Activated CD4-positive, alpha-beta T cell treated with anti-CD3 and anti-CD28 coated beads for 4 hours (primary cell): ENCODE results near the gene NPRL2.
"Not testable (repeated sequence)": the region's sequence is repeated elsewhere in the genome, so short reads cannot be mapped to it uniquely, and the experiment has no call there.

ENCODE experiments used
- DNase-seq, 2 donors: peaks; one replicate each; pipeline ENCODE4 v3.0.0-alpha.2; 2020

Gene NPRL2

DNA sequence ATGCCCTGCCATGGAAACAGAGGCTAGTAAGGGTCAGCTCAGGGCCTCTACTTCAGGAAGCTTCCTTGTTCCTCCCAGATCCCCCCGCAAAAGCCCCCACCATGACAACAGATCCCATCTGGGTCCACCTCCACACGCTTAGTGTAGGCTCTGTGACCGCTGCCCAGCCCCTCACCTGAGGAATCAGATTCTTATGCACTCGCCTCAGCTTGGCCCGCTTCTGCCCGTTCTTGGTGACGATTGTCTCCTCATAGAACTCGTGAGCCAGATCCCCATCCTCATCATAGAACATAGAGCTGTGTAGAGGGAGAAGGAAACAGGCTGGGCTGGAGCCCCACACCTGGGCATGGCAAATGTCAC is 24.4 kb downstream of the NPRL2 start:
- DNase-seq = peak in 1 of 2 donors; percentile 1

DNA sequence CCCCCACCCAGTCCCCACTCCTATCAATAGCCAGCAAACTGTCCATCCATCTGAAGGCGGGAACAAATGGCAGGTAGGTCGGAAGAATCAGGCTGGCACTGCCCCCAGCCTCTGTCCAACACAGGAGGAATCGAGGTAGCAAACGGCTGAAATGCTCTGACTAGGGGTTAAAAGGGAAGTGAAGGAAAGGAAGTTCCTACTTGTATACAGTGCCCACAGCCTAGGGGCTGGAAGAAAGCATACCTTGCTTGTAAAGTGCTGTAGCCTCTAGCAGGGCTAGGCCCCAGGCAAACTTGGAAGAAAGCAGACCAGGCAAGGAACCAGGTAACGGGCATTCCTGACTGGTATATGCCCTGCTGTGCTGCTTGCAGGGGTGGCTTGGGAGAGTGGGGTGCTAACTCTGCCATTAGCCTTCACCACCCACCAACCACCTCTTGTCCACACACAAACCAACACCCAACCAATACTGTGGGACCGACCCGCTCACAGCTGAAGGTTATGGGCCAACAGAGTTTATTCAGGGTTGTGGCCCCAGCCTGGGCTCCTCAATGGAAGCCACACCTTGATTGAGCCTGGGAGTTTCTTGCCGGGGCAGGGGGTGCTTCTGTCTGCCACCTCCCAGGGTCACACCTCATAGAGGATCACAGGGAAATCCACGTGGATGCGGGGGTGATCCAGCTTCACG is 24.9 kb downstream of the NPRL2 start:
- DNase-seq = peak in 1 of 2 donors; percentile 1

DNA sequence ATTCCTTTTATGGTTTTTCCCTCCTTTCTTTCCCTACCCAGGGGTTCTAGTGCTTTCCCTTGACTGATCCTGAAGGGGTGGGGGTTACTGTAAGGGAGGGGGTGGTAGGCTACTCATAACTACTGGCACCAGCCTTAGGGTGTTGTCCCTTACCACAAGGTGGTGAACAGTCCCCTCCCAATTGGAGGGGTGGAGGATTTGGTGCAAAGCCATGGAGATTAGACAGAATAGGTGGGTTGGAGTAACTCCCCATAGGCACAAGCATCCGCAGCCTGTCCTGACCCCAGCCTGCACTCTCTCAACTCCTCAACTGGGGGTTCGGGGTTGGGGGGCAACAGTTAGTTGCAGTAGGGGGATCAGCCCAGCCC is 25.5 kb downstream of the NPRL2 start:
- DNase-seq = no peak

DNA sequence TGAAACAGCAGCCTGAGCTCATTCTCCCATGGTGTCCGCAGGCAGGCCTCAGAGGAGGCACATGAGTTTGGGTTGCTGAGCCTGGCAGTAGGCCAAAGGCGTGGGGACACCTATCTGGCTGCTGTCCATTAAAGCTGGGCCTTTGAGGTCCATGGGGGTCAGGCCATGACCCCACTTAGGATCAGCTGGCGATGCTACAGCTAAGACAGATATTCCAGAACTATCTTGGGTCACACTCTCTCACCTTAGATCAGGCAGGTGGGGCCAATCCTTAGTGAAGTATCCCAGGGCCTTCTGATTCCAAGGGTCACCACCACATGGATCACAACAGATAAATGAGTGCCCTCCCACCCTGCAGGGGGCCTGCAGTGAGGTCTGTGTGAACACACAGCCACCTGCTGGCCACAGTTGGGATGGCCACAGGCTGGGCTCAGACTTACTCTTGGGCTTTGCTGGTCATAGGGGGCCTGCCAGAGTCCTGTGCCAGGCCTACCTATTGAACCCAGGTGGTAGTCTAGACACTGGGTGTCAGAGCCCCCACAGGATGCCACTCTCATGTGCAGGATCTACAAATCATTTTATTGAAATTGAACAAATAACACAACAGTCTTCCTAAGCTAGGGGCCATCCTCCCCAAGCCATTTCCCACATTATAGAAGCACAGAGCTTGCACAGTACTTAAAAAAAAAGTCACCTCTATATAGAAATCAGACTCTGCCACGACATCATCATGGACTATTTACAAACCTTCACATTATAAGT is 26.0 kb downstream of the NPRL2 start:
- DNase-seq = peak; percentile 55 to 59

DNA sequence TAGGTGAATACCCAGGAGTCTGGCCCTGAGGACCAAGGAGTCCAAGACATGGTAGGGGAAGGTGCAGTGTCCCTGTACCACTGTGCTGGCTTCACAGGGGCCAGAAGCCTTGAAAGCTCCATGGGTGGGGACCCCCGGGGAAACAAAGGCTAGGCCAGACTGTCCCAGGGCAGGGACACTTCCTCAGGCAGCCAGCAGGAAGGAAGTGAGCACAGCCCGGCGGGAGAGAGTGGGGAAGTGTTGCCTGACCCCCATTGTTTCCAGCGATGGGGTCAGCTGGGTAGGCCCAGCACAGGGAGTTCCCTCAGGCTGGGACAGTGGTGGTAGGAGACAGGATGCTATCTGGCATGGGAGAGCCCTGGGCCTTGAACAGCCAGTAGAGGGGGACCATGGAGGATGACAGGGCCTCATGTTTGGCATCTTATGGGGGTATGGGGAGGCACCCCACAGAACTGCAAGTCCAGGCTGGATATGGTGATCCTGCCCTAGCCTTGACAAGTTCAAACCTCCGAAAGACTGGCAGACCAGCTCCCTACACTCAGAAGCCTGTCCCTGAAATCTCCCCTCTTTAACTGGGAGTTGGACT is 26.9 kb downstream of the NPRL2 start:
- DNase-seq = no peak

DNA sequence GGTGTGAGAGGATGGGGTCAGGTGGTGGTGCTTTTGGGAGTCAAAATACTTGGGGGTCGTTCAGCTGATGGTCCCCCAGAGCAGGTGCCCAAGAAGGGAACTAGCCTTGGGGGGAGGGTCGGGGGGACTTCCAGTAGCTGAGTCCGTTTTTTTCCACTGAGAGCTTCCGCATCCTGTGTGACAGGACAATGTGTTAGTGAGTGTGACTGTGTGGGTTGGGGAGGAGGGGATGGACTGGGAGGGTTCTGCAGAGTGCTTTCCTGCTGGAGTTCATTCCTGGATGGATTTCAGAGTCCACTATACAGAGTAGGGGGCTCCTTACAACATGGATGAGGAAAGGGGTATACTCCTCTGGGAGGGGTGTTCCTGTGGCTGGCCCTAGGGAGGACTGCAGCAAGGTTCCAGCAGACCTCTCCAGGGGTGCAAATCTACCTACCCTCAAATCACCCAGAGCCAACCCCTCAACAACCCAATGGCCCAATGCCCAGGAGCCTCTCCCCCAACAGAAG is 27.4 kb downstream of the NPRL2 start:
- peak in 1 of 2 donors; percentile 1 for DNase-seq

DNA sequence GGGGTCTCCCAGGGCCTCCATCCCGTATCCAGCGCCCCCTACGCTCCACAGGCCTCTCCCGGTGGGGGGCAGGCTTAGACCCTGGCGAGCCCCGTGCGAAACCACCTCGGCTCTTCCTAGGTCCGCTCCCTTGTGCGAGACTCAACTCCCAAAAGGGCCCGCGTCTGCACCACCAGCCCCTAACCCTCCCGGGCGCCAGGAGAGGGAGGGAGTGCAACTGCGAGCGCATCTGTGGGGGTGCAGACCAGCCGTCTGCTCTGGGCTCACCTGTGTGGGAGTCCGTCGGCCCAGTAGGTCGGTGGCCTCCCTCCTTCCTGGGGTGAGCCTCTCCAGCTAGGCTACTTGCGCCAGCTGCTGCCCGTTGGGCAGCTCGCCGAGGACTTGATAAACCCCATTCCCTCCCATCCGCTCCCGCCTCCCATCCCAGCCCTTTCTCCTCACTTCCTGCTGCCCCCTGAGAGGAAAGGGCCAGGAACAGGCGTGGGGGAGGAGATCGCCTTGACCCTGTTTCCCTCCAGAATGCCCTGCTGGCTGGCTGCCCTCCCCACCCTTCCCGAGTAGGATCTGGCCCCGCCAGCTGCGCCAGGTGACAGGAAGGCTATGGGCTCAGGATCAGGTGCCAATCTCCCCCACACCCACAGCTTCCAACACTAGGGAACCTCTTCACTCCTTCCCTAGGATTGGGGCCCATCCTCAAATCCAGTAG is 28.0 kb downstream of the NPRL2 start, which contains the start of gene HYAL2:
TSS of gene HYAL2 (minus strand) at position 360 of the 706 bp plus-strand sequence. CDS start 2,256 bp downstream, outside the sequence.
- peak in 1 of 2 donors; percentile 2 for DNase-seq

DNA sequence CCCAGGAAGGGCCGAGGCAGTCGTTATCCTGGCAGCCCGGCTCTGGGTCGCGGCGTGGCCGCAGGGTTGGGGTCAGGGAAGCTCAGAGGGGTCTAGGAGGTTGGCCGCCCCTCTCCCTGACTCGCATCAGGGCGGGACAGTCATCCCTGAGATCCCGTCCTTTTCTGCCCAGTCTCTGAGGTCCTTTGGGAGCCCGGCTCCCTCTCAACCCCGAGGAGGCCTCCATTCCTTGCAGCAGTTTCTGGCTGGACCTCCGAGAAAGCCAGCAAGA is 28.5 kb downstream of the NPRL2 start:
- no peak for DNase-seq

DNA sequence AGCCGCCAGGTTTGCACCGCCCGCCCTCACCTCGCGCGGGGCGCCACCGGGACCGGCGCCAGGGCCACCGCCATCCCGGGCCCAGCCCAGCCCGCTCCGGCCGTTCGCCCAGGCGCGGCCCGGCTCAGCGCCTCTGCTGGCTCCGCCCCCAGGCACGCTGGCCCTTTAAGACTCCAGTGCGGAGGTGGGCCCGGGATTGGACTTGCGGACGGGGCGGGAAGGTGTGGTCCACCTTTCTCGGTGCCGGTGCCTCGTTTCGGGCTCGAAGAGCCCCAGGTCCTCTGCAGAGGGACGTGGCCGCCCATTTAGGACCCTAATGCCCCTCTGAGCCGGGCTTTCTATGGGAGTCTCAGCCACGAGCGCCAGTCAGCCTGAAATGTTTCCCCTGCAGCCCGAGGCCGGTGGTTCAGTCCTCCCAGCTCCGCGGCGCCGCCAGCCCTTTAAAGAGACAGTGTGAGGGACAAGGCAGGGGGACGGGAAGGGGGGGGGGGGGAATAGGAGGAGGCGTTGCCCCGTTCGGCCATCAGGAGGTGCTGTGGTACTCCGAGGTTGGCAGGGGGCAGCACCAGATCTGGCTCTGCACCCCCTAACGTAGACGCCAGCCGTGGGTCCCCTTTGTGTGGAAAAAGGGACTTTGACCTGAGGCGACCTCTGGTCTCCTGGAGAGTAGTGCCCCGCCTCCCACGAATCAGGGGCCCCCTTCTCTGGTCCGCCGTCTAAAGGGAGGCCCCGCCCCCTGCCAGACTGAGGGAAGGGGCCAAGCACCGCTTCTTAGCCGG is 29.1 kb downstream of the NPRL2 start:
- DNase-seq = peak; percentile 82 to 85

DNA sequence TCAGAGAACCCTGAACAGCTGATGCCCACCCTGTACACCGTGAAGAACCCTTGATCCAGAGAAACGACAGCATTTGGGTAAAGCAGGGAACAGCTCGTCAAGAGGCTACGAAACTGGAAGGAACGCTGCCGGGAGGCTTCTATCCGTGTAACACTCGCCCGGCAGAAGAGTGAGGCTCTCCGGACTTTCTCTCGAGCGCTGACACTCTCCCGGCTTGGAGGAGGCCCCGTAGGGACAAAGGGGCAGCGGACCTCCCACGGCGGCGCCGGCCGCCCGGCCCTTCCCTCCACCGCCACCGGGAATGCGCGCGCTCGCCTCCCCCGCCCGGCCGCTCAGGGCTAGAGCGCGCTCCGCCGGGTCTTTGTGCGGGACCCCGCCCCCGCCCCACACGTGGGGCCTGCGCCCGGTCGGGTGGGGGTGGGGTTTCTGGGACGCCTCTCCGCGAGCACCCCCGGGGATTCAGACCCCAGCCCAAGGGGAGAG is 29.7 kb downstream of the NPRL2 start:
- DNase-seq = peak; percentile 65 to 75

DNA sequence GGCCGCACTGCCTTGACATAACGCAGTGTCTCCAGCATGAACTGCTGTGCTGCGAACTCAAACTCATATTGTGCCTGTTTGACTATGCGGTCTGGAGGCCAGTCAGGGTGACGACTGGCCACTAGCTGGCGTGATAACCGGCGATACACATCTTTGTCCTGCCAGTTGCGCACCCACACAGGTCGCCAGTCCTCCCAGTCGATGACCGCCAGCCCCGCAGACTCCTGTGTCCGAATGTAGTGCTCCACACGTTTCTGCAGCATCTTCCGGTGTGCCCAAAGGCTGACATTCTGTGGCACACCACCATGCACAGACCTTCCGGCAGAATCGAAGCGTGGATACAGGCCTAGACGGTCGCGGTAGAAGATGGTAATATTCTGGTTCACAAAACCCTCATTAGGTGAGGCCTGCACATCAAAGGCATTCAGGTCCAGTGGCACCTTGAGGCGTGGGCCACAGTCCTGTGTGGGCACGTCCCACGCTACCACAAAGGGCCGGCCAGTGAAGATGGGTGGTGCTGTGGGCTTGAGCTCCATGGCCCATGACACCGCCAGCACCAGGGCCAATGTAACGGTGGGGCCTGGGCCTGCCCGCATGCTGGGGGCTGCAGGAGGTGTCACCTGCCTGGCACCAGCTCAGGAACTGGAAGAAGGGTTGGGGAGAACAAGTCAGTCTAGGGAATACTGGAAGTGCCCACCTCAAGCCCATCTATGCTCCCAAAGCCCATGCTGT is 30.5 kb downstream of the NPRL2 start:
- peak in 1 of 2 donors; percentile 3 for DNase-seq

DNA sequence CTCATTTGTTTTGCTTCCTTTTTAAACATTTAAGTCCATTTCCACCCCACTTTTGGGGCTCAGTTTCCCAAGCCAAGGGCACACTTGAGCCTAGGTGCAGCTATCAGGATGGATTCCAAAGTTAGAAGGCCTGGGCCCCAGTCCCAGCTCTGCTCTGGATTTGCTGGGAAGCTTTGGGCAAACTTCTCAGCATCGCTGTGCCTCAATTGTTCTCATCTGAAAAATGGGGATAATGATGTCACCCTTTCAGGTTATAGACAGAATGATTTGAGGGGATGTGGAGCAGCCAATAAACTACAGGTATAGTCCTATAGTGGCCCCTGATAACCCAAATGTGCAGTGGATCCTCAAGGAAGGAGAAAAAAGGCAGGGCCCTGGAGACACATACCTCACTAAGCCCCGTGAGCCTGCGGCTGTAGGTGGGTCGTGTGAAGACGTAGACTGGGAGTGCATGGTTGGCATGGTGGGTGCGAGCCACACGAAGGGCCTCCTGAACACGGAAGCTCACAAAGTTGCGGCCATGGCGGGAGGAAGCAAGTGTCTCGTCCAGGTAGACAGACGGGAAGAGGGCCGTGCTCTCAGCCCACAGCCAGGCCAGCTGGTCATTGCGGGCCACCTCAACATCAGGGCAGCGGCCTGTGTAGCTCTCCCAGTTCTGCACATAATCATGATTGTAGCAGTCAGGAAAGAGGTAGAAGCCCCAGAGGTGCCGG is 31.2 kb downstream of the NPRL2 start:
- no peak for DNase-seq

DNA sequence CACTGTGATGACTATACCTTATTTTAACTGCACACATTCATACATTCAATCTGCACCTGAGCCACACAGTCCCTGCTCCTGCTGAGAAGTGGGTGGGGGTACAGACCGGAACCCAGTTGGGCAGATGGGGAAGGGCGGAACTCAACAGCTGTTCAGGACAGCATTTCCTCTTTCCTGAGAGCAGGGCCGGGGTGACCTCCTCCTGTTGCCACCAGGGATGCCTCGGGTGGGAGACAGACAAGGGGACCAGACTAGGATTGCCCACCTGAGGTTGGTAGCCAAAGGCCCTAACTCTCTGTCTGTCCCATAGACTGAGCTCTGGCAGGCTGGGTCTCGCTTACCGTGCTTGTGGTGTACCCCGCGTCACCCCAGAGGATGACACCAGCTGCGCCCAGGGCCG is 32.0 kb downstream of the NPRL2 start:
- peak in 1 of 2 donors; percentile 1 for DNase-seq

DNA sequence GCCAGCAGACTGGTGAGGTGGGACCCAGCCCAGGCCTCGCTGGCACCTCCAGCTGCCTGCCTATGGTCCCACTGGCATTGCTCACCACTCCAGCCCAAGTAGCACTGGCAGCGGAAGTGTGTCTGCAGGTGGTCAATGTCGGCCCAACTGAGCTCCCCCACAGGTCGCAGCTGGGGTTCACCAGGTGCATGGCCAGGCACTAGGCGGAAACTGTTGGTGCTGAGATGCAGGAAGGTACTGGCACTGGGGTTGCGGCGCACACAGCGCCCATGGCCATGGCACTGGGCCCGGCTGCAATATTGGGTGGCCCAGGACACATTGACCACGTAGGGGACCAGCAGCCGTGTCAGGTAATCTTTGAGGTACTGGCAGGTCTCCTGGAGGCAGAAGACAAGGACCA is 32.4 kb downstream of the NPRL2 start:
- no peak for DNase-seq

DNA sequence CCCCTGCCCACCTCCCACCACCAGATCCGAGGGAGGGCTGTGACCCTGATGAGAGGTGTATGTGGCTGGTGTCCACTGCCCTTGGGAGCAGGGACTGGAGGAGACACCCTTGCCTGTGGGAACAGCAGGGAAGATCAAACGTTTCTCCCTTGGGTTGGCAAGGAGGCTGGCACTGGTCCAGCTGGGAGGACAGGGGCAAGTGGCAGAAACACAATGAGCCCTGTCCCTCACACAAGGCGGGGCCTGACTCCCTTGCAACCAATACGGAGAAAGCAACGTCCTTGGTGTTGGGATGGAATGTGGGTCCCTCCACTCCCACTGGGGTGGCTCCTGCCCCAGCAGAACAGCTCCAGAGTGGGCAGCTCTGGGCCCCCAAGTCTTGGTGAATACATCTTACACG is 33.3 kb downstream of the NPRL2 start:
- peak in 1 of 2 donors; percentile 1 for DNase-seq

DNA sequence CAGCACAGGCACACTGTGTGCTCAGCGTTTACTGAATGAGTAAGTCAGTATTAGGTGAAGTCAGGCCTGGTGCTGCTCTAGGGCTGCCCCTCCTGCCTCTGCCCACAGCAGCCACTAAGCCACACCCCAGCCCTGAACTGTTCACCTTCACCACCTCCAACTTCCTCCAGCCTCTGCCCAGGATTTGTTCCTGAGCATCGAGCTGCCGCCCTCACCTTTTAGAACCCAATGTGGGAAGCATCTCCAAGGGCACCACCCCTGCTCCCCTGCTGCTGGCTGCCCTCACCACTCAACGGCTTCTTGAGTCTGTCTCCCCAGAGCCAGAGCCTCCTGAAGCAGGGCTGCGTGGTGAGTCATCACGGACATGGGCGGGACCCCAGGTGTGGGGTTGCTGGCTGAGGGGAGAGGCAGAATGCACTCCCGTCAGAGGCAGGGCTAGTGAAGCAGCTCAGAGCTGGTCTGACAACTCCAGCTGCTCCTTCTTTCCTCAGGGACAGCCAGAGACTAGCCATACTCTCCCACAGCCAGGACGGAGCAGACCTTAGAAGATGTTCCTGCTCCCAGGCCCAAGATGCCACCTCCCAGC is 33.8 kb downstream of the NPRL2 start:
- DNase-seq = peak; percentile 71 to 73

DNA sequence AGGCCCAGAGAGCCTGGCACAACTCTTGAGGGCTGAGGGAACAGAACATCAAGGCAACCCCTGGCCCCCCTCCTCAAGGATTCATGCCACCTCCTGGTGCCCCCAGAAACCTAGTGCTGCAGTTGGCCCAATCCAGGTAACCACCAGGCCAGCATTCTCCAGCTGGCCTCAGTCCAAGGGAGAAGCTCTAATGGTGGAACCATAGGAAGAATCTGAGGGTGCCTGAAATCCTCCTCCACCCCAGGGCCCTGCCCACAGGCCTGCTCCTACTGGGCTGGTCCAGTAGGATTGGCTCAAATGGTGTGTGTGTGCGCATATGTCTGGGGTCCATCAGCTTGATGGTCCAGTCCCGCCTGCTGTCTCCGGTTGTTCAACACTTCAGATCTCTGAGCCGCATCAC is 35.8 kb downstream of the NPRL2 start:
- no peak for DNase-seq

DNA sequence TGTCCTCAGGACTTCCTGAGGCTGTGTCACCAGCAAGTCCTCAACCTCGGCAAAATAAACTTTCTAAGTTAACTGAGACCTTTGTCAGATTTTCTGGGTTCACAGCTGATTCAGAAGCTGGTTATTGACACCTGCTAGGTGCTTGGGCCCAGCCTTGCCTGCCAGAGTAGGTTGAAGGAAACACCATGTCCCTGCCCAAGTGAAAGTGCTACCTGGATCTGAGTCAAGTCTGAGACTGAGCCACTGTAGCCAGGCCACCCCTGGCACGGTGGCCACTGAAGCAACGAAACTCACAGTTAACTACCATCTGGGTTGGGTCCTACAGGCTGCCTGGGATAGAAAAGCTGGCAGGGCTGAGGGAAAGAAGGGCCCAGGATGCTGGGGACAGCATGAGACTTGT is 36.2 kb downstream of the NPRL2 start:
- no peak for DNase-seq

DNA sequence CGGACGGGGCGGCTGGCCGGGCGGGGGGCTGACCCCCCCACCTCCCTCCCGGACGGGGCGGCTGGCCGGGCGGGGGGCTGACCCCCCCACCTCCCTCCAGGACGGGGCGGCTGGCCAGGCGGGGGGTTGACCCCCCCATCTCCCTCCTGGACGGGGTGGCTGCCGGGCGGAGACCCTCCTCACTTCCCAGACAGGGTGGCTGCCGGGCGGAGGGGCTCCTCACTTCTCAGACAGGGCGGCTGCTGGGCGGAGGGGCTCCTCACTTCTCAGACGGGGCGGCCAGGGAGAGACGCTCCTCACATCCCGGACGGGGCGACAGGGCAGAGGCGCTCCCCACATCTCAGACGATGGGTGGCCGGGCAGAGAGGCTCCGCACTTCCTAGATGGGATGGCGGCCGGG is 38.5 kb downstream of the NPRL2 start:
- not testable (repeated sequence) for DNase-seq

DNA sequence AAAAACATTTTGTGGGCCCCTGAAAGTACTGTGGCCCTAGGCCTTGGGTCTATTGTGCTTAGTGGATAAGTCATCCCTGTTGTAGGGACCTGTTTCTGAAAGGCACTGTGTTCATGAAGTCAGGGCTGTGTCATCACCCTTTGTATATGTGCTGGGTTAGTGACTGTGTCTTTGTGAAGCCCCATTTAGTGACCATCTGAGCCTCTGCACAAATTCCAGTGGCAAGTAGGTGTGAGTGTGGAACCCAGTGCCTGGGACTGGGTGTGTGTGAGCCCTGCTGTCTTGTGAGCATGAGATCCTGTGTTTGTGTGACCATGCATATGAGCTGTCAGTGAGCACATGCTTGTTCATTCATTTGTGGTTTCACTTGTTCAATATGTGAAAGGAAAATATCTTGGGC is 46.0 kb downstream of the NPRL2 start:
- no peak for DNase-seq
